ENCODE data around the gene FAM241A. TPM values are rescaled to one million over a fixed set of nuclear protein-coding genes. Genes with fewer than 3 reads are reported as not detected.

Gene FAM241A
- total RNA-seq, 2 donors from 2014 or later: 1.4 to 1.9 TPM

DNA sequence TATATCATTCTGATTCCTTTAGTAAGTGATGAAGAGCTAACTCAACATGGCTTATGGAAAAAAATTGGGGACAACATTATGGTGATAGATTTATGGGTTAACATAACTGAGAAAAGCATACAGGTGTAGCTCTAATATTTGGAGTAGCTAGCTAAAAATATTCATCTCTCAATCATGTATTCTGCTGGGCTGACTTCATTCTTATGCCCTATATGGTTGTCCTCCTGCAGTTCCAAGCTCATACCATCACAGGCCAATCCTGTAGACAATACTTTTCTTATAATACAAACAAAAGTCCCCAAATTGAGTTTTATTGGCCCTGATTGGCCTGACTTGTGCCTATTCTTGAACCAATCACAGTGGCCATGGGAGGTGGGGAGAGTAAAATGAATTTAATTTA is 6.7 kb upstream of the FAM241A start:
- TF ChIP-seq, protein P1, sequence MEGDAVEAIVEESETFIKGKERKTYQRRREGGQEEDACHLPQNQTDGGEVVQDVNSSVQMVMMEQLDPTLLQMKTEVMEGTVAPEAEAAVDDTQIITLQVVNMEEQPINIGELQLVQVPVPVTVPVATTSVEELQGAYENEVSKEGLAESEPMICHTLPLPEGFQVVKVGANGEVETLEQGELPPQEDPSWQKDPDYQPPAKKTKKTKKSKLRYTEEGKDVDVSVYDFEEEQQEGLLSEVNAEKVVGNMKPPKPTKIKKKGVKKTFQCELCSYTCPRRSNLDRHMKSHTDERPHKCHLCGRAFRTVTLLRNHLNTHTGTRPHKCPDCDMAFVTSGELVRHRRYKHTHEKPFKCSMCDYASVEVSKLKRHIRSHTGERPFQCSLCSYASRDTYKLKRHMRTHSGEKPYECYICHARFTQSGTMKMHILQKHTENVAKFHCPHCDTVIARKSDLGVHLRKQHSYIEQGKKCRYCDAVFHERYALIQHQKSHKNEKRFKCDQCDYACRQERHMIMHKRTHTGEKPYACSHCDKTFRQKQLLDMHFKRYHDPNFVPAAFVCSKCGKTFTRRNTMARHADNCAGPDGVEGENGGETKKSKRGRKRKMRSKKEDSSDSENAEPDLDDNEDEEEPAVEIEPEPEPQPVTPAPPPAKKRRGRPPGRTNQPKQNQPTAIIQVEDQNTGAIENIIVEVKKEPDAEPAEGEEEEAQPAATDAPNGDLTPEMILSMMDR (IDR thresholded peaks at IDR 0.05): no peak
- Histone ChIP-seq H3K27ac (no peak overlapping the region), H3K4me3 (no peak overlapping the region), H3K36me3 (no peaks in the 10 kb centered on the region), H3K9me3 (no peaks in the 10 kb centered on the region), H3K9ac (ENCODE audit: low read depth in 2 of 2, low read length in 2 of 2) (no peak overlapping the region), H3K27me3 (no peaks in the 10 kb centered on the region), H3K4me1 (no peaks in the 10 kb centered on the region)
- intact Hi-C loops (cut with DNase I): no loop called here
- DNase-seq: no peak

DNA sequence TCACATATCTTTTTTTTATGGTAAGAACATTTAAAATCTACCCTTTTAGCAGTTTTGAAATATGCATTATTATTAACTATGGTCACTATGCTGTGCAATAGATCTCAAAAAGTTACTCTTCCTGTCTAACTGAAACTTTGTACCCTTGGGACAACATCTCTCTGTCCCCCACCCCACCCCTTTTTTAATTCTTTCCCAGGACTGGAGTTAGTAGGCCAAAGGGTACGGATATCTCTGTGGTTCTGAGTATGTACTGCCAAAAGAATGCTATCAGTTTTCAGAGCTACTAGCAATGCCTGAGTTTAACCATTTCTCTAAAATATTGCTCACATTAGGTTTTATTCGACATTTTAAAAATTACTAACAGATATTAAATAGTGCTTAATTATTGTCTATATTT is 4.7 kb upstream of the FAM241A start:
- Histone ChIP-seq H3K4me1 (no peaks in the 10 kb centered on the region), H3K4me3 (no peak overlapping the region), H3K9ac (ENCODE audit: low read depth in 2 of 2, low read length in 2 of 2) (no peak overlapping the region), H3K9me3 (no peaks in the 10 kb centered on the region), H3K36me3 (no peaks in the 10 kb centered on the region), H3K27me3 (no peaks in the 10 kb centered on the region), H3K27ac (no peak overlapping the region)
- no peak for DNase-seq
- intact Hi-C loops (cut with DNase I): loop anchor here (5.0 kb wide), 1 partner anchor 33 kb away; no protein-coding TSS in a partner anchor
- TF ChIP-seq, protein P1 (IDR thresholded peaks at IDR 0.05): no peak

DNA sequence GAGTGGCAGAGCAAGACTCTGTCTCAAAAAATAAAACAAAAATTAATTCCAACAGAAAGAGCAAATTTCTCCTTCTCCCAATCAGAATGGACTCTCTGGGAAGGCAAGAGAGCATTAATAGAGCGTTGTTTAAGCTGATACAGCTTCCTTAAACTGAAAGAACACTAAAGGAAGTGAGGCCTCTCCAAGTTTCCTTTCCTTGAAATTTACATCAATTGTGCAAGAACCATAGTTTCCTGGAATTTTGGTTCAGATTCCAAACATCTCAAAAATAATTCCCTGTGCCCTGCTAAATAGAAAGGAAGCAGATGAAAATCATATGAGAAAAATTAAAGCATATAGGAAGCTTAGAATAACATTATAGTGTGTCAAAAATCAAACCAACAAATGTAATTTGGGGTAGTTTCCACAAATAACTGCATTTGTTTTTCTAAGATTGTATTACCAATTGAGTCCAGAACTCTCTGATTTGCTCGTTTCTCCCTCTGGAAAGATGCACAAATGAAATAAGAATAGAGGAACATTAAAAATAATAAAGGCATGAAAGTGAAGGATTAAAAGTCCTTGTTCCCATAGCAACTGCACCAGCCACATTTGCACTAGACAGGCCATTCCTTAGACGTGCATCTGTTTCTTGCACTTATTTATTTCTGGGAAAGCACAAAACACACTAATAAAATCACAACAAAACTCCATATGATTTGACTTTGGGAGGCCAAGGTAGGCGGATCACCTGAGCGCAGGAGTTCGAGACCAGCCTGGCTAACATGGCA is 3.7 kb upstream of the FAM241A start:
- DNase-seq: no peak
- Histone ChIP-seq H3K36me3 (no peaks in the 10 kb centered on the region), H3K4me1 (no peaks in the 10 kb centered on the region), H3K4me3 (no peak overlapping the region), H3K9ac (ENCODE audit: low read depth in 2 of 2, low read length in 2 of 2) (no peak overlapping the region), H3K9me3 (no peaks in the 10 kb centered on the region), H3K27ac (no peak overlapping the region), H3K27me3 (no peaks in the 10 kb centered on the region)
- TF ChIP-seq, protein P1 (IDR thresholded peaks at IDR 0.05): no peak
- intact Hi-C loops (cut with DNase I): loop anchor here (5.0 kb wide), 1 partner anchor 34 kb away; no protein-coding TSS in a partner anchor

DNA sequence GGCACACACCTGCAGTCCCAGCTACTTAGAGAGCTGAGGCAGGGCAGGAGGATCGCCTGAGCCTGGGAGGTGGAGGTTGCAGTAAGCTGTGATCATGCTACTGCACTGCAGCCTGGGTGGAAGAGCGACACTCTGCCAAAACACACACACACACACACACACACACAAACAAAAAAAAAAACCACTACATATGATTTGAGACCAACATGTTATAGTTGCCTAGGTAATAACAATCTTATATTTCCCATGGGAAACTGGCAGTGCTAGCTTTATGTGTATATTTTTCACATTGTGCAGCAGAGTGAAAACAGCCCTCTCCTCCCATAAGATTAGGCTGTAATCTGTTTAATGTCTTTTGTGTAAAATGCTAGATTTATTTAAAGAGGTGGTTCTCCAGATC is 3.1 kb upstream of the FAM241A start:
- H3K36me3 ChIP-seq: no peaks in the 10 kb centered on the region
- DNase-seq: no peak
- H3K4me1 ChIP-seq: no peaks in the 10 kb centered on the region
- H3K27me3 ChIP-seq: no peaks in the 10 kb centered on the region
- H3K27ac ChIP-seq: no peak overlapping the region
- H3K4me3 ChIP-seq: no peak overlapping the region
- H3K9me3 ChIP-seq: no peaks in the 10 kb centered on the region
- TF ChIP-seq, protein P1 (IDR thresholded peaks at IDR 0.05): no peak
- H3K9ac ChIP-seq (ENCODE audit: low read depth in 2 of 2, low read length in 2 of 2): no peak overlapping the region
- intact Hi-C loops (cut with DNase I): loop anchor here (5.0 kb wide), 1 partner anchor 35 kb away; no protein-coding TSS in a partner anchor

DNA sequence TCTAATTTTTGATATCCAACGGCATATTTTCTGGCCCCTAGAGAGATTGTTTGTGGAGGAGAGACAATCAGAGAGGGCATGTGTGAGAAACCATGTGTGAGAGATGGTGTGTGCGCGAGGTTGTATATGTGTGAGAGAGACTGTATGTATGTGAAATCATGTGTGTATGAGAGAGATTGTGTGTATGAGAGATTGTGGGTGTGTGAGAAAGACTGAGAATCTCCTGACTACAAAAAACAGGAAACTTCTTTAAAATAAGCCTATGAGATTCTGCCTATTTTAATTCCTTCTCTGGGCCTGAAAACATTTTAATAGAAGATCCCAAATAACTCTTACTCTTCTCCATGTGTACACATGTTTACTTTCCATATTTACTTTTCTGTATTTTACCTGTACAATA is 1.5 kb upstream of the FAM241A start:
- TF ChIP-seq, protein P1 (IDR thresholded peaks at IDR 0.05): no peak
- H3K27me3 ChIP-seq: no peaks in the 10 kb centered on the region
- no peak overlapping the region for H3K4me3 ChIP-seq
- no peak overlapping the region for H3K9ac ChIP-seq (ENCODE audit: low read depth in 2 of 2, low read length in 2 of 2)
- no peak overlapping the region for H3K27ac ChIP-seq
- H3K36me3 ChIP-seq: no peaks in the 10 kb centered on the region
- H3K9me3 ChIP-seq: no peaks in the 10 kb centered on the region
- intact Hi-C loops (cut with DNase I): loop anchor here (5.0 kb wide), 1 partner anchor 36 kb away; no protein-coding TSS in a partner anchor
- no peak for DNase-seq
- H3K4me1 ChIP-seq: no peaks in the 10 kb centered on the region

All from colonic mucosa (tissue), 4 donors.